Caco-2 (cell line): ENCODE data around the gene ZFP36. TPM values are rescaled to one million over a fixed set of nuclear protein-coding genes. Genes with fewer than 3 reads are reported as not detected.
"Not testable (repeated sequence)": the region's sequence is repeated elsewhere in the genome, so short reads cannot be mapped to it uniquely, and the experiment has no call there.

ENCODE experiments used
- BruUV-seq: library from RNA; stranded (reverse); fragments of 400-500 nt; replicated peaks from 2 replicates; lab custom pipeline; 2021; lab: Mats Ljungman, UMichigan
- CTCF ChIA-PET: fragments of 300-600 bp; sonication (Branson Sonifier 250); formaldehyde crosslinking; loops from one replicate; lab custom pipeline; 2022; ENCODE audit warnings: antibody characterized with exemption; lab: Charles Lee
- POLR2A ChIA-PET: fragments of 300-600 bp; sonication (Branson Sonifier 250); formaldehyde crosslinking; loops from one replicate; lab custom pipeline; 2022; ENCODE audit warnings: antibody characterized with exemption; lab: Charles Lee
- DNase-seq, 2 experiments: peaks; one replicate each; pipeline versions ENCODE4 v3.0.0 to v3.0.0-alpha.2; 2020 to 2022
- H3K27me3 ChIP-seq: replicated peaks from 2 replicates; pipeline ENCODE4 v1.6.0; 2011; ENCODE audit warnings: low read length; ENCODE audit not compliant: control insufficient read depth, insufficient read depth
- H3K36me3 ChIP-seq: 2 replicates; pipeline ENCODE4 v1.5.1; 2011; ENCODE audit warnings: low read length; ENCODE audit not compliant: control insufficient read depth, insufficient read depth
- H3K4me1 ChIP-seq: fragments of 250-450 bp; sonication (Bioruptor Pico); 2 replicates; pipeline ENCODE4 v1.5.1; 2020; ENCODE audit warnings: mild to moderate bottlenecking
- H3K4me3 ChIP-seq: 2 replicates; pipeline ENCODE4 v1.5.1; 2011; ENCODE audit warnings: low read depth, mild to moderate bottlenecking, control low read depth, low read length
- H3K9me3 ChIP-seq: fragments of 250-450 bp; sonication (Bioruptor Pico); 2 replicates; pipeline ENCODE4 v1.5.1; 2020; ENCODE audit warnings: mild to moderate bottlenecking, moderate library complexity
- H3K27ac Mint-ChIP-seq: one replicate; pipeline ENCODE4 v1.8.0; 2022; ENCODE audit warnings: mixed read lengths; ENCODE audit not compliant: unreplicated experiment
- H3K27me3 Mint-ChIP-seq: one replicate; pipeline ENCODE4 v1.8.0; 2022; ENCODE audit warnings: mixed read lengths; ENCODE audit not compliant: insufficient read depth, unreplicated experiment
- H3K36me3 Mint-ChIP-seq: one replicate; pipeline ENCODE4 v1.8.0; 2022; ENCODE audit warnings: mild to moderate bottlenecking, mixed read lengths; ENCODE audit not compliant: insufficient read depth, unreplicated experiment
- H3K4me1 Mint-ChIP-seq: one replicate; pipeline ENCODE4 v1.8.0; 2022; ENCODE audit warnings: low read depth, mixed read lengths; ENCODE audit not compliant: unreplicated experiment
- H3K4me3 Mint-ChIP-seq: one replicate; pipeline ENCODE4 v1.8.0; 2022; ENCODE audit warnings: mild to moderate bottlenecking, moderate library complexity, mixed read lengths; ENCODE audit not compliant: unreplicated experiment
- H3K9me3 Mint-ChIP-seq: one replicate; pipeline ENCODE4 v1.8.0; 2022; ENCODE audit warnings: mixed read lengths; ENCODE audit not compliant: unreplicated experiment
- CTCF ChIP-seq, 2 experiments: fragments of 200-600 bp in 1 of 2; IDR thresholded peaks; 1 replicate in 1 of 2; 2 replicates in 1 of 2; pipeline versions ENCODE4 v1.5.1 to v1.8.0; 2011 to 2022; ENCODE audit warnings: antibody characterized with exemption in 1 of 2, control low read depth in 1 of 2, inconsistent platforms in 1 of 2, low read depth in 1 of 2, low read length in 1 of 2, mild to moderate bottlenecking in 1 of 2, moderate library complexity in 1 of 2; ENCODE audit not compliant: insufficient read depth in 1 of 2, severe bottlenecking in 1 of 2, unreplicated experiment in 1 of 2
- intact Hi-C: fragments of 100-400 bp; cut with micrococcal nuclease; formaldehyde crosslinking; loops from one replicate; pipeline ENCODE4 v1.10.0; 2022; ENCODE audit not compliant: unreplicated experiment
- microRNA-seq: library from miRNA; unstranded; fragments of <30 nt; microRNA quantifications from one replicate; pipeline ENCODE4 v1.2.0, GENCODE V29; 2022
- total RNA-seq: library from RNA; stranded (reverse); gene quantifications from 2 replicates; pipeline ENCODE4 v1.2.3, GENCODE V29; 2022

The ZFP36 gene
- total RNA-seq, 1 experiment from 2014 or later, result 25.8 TPM

- no peaks in the 10 kb centered on the region for H3K27me3 Mint-ChIP-seq
- Histone ChIP-seq H3K27me3 (no peaks in the 10 kb centered on the region), H3K4me3 (no peak overlapping the region), H3K4me1 (peaks cover 8% of the 10 kb centered on the region), H3K36me3 (peaks cover 3% of the 10 kb centered on the region), H3K9me3 (no peaks in the 10 kb centered on the region)
- BruUV-seq, result no TSS peak
- no peak for DNase-seq
- POLR2A ChIA-PET, result no interaction called here
- H3K27ac Mint-ChIP-seq, result peak overlapping the region; percentile 61
- H3K4me3 Mint-ChIP-seq, result no peak overlapping the region
- TF ChIP-seq CTCF (IDR thresholded peaks at IDR 0.05; ENCODE audit: insufficient read depth in 1 of 2, low read depth in 1 of 2, low read length in 1 of 2, severe bottlenecking in 1 of 2, unreplicated experiment in 1 of 2), result no peak
- H3K9me3 Mint-ChIP-seq, result no peaks in the 10 kb centered on the region
- intact Hi-C loops, result no loop called here
- peaks cover 18% of the 10 kb centered on the region for H3K4me1 Mint-ChIP-seq
- peaks cover 74% of the 10 kb centered on the region for H3K36me3 Mint-ChIP-seq
- CTCF ChIA-PET, result interaction anchor here (0.6 to 0.7 kb wide), 2 partner anchors 25 kb away, joined by 3 read pairs; no protein-coding TSS in a partner anchor
Observed at GRCh38 chr19:39449116-39449797, 42.6 kb downstream of the ZFP36 start.

GRCh38 chr19:39451257-39451656, 44.6 kb downstream of the ZFP36 start:
- DNase-seq, H3K9me3 ChIP-seq, H3K4me1 ChIP-seq, H3K4me3 ChIP-seq, CTCF ChIA-PET, BruUV-seq, H3K36me3 ChIP-seq, H3K9me3 Mint-ChIP-seq, H3K4me3 Mint-ChIP-seq, intact Hi-C loops, H3K27ac Mint-ChIP-seq, H3K27me3 Mint-ChIP-seq, POLR2A ChIA-PET, H3K27me3 ChIP-seq: not testable (repeated sequence)
- H3K36me3 Mint-ChIP-seq, result peaks cover 71% of the 10 kb centered on the region
- H3K4me1 Mint-ChIP-seq, result peaks cover 15% of the 10 kb centered on the region

Small RNA genes lying within 50 kb of the gene (microRNA-seq; reads per million reads assigned to microRNA genes)
- not detected for gene MIR4530

Other genes with a start within 250 kb of the ZFP36 start
- 0.39 and 0.84 TPM in 2 replicates for gene NCCRP1, start 209.9 kb upstream of the ZFP36 start, total RNA-seq
- gene SYCN, start 202.6 kb upstream of the ZFP36 start, total RNA-seq, result not detected in 2 replicates
- gene IFNL3, start 161.8 kb upstream of the ZFP36 start, total RNA-seq, result not detected in 2 replicates
- not detected in 2 replicates for gene IFNL4, start 158.0 kb upstream of the ZFP36 start, total RNA-seq
- not detected in 2 replicates for gene IFNL2, start 138.5 kb upstream of the ZFP36 start, total RNA-seq
- gene IFNL1, start 110.4 kb upstream of the ZFP36 start, total RNA-seq, result not detected in 2 replicates
- 21.1 and 21.2 TPM in 2 replicates for gene LRFN1, start 86.0 kb upstream of the ZFP36 start, total RNA-seq
- gene GMFG, start 70.8 kb upstream of the ZFP36 start, total RNA-seq, result 0.91 TPM in 1 of 2 replicates, not detected in the other
- gene SAMD4B, start 64.4 kb upstream of the ZFP36 start, total RNA-seq, result 132 and 147 TPM in 2 replicates
- 57.9 and 59.0 TPM in 2 replicates for gene PAF1, start 15.7 kb upstream of the ZFP36 start, total RNA-seq
- 50.3 and 50.8 TPM in 2 replicates for gene MED29, start 15.5 kb upstream of the ZFP36 start, total RNA-seq
- 49.8 and 64.1 TPM in 2 replicates for gene PLEKHG2, start 5.8 kb downstream of the ZFP36 start, total RNA-seq
- gene RPS16, start 29.1 kb downstream of the ZFP36 start, total RNA-seq, result 2,801 and 3,019 TPM in 2 replicates
- gene SUPT5H, start 38.7 kb downstream of the ZFP36 start, total RNA-seq, result 171 and 188 TPM in 2 replicates
- gene TIMM50, start 74.0 kb downstream of the ZFP36 start, total RNA-seq, result 152 and 162 TPM in 2 replicates
- 1.7 and 2.7 TPM in 2 replicates for gene DLL3, start 92.1 kb downstream of the ZFP36 start, total RNA-seq
- gene SELENOV, start 108.3 kb downstream of the ZFP36 start, total RNA-seq, result 0.46 and 1.6 TPM in 2 replicates
- 2.1 and 2.8 TPM in 2 replicates for gene EID2B, start 126.0 kb downstream of the ZFP36 start, total RNA-seq
- 21.7 and 26.3 TPM in 2 replicates for gene EID2, start 133.3 kb downstream of the ZFP36 start, total RNA-seq
- gene LGALS13, start 195.7 kb downstream of the ZFP36 start, total RNA-seq, result not detected in 2 replicates
- not detected in 2 replicates for gene LGALS16, start 249.1 kb downstream of the ZFP36 start, total RNA-seq